Fibroblast of lung (primary cell): ENCODE data around the gene ADCK2. TPM values are rescaled to one million over a fixed set of nuclear protein-coding genes. Genes with fewer than 3 reads are reported as not detected.
"Not testable (repeated sequence)": the region's sequence is repeated elsewhere in the genome, so short reads cannot be mapped to it uniquely, and the experiment has no call there.

Experiments
- DNase-seq, 2 donors: peaks; one replicate each; pipeline versions ENCODE4 v3.0.0 to v3.0.0-alpha.2; 2010; ENCODE audit warnings: low read depth in 2 of 2
- H2AFZ ChIP-seq: 2 replicates; pipeline ENCODE4 v1.5.1; 2012; ENCODE audit warnings: low read length, control low read depth, inconsistent platforms
- H3K27ac ChIP-seq: 2 replicates; pipeline ENCODE4 v1.5.1; 2011; ENCODE audit warnings: low read length, control low read depth; ENCODE audit not compliant: insufficient read depth
- H3K27me3 ChIP-seq: 2 replicates; pipeline ENCODE4 v1.5.1; 2011; ENCODE audit warnings: mild to moderate bottlenecking, low read length; ENCODE audit not compliant: control insufficient read depth, insufficient read depth
- H3K36me3 ChIP-seq: 2 replicates; pipeline ENCODE4 v1.5.1; 2011; ENCODE audit warnings: low read length; ENCODE audit not compliant: control insufficient read depth, insufficient read depth
- H3K4me1 ChIP-seq: 2 replicates; pipeline ENCODE4 v1.5.1; 2011; ENCODE audit warnings: low read length; ENCODE audit not compliant: control insufficient read depth, insufficient read depth; ENCODE audit errors: extremely low read depth
- H3K4me2 ChIP-seq: 2 replicates; pipeline ENCODE4 v1.5.1; 2011; ENCODE audit warnings: low read length, control low read depth; ENCODE audit not compliant: insufficient read depth; ENCODE audit errors: extremely low read depth
- H3K4me3 ChIP-seq, 4 experiments: fragments of 200-600 bp in 1 of 4; sonication (generic) in 1 of 4; replicated peaks in 1 of 4; 2 replicates each; pipeline ENCODE4 v1.5.1; 2011 to 2016; ENCODE audit warnings: low read length in 4 of 4, low read depth in 3 of 4, mild to moderate bottlenecking in 3 of 4, control low read depth in 2 of 4, inconsistent platforms in 1 of 4, mixed read lengths in 1 of 4; ENCODE audit not compliant: insufficient read depth in 1 of 4; ENCODE audit errors: control extremely low read depth in 1 of 4
- H3K79me2 ChIP-seq: 2 replicates; pipeline ENCODE4 v1.5.1; 2012; ENCODE audit warnings: mild to moderate bottlenecking, low read length, inconsistent platforms; ENCODE audit not compliant: control insufficient read depth, insufficient read depth
- H3K9ac ChIP-seq: 2 replicates; pipeline ENCODE4 v1.5.1; 2011; ENCODE audit warnings: mild to moderate bottlenecking, low read length, control low read depth; ENCODE audit not compliant: insufficient read depth
- H3K9me3 ChIP-seq: 2 replicates; pipeline ENCODE4 v1.5.1; 2012; ENCODE audit warnings: low read depth, low read length; ENCODE audit not compliant: control insufficient read depth, insufficient read depth
- H4K20me1 ChIP-seq: 2 replicates; pipeline ENCODE4 v1.5.1; 2011; ENCODE audit warnings: low read length; ENCODE audit not compliant: control insufficient read depth, insufficient read depth; ENCODE audit errors: extremely low read depth
- EZH2 ChIP-seq: IDR thresholded peaks from 2 replicates; pipeline ENCODE4 v1.5.1; 2012; ENCODE audit warnings: low read length, control low read depth, mild to moderate bottlenecking; ENCODE audit errors: missing control alignments
- polyA plus RNA-seq, 2 donors: library from polyadenylated mRNA; depleted of rRNA in 1 of 2; stranded (reverse) in 1 of 2; unstranded in 1 of 2; fragments of >200 nt; gene quantifications; 2 replicates each; pipeline ENCODE4 v1.2.1, GENCODE V29; 2011 to 2012; ENCODE audit warnings: missing spikeins in 1 of 2
- total RNA-seq: library from RNA; depleted of rRNA; stranded (reverse); fragments of >200 nt; gene quantifications from 2 replicates; pipeline ENCODE4 v1.2.1, GENCODE V29; 2014
- TF ChIP-seq, protein P1 (sequence below), 2 donors: IDR thresholded peaks in 1 of 2; conservative IDR thresholded peaks in 1 of 2; 1 replicate in 1 of 2; 2 replicates in 1 of 2; pipeline ENCODE4 v1.5.1; 2011 to 2012; ENCODE audit warnings: low read length in 2 of 2, control low read depth in 1 of 2, inconsistent platforms in 1 of 2, low read depth in 1 of 2, mild to moderate bottlenecking in 1 of 2

ADCK2 gene
- total and polyA plus RNA-seq, 2 donors (not counting 1 experiment from before 2014, with no cell fraction given), result 7.1 to 37.5 TPM

- TF ChIP-seq EZH2, result no peak
- TF ChIP-seq, protein P1, sequence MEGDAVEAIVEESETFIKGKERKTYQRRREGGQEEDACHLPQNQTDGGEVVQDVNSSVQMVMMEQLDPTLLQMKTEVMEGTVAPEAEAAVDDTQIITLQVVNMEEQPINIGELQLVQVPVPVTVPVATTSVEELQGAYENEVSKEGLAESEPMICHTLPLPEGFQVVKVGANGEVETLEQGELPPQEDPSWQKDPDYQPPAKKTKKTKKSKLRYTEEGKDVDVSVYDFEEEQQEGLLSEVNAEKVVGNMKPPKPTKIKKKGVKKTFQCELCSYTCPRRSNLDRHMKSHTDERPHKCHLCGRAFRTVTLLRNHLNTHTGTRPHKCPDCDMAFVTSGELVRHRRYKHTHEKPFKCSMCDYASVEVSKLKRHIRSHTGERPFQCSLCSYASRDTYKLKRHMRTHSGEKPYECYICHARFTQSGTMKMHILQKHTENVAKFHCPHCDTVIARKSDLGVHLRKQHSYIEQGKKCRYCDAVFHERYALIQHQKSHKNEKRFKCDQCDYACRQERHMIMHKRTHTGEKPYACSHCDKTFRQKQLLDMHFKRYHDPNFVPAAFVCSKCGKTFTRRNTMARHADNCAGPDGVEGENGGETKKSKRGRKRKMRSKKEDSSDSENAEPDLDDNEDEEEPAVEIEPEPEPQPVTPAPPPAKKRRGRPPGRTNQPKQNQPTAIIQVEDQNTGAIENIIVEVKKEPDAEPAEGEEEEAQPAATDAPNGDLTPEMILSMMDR (conservative IDR thresholded peaks at IDR 0.05 in 1 of 2, IDR thresholded peaks at IDR 0.05 in 1 of 2; ENCODE audit: low read depth in 1 of 2, low read length in 2 of 2), result no peak
- Histone ChIP-seq H3K4me3 (no peak overlapping the region), H3K79me2 (no peaks in the 10 kb centered on the region), H3K4me2 (no peak overlapping the region), H3K27me3 (no peaks in the 10 kb centered on the region), H3K4me1 (peaks cover 4% of the 10 kb centered on the region), H3K9me3 (no peaks in the 10 kb centered on the region), H2AFZ (no peak overlapping the region), H3K27ac (no peak overlapping the region), H3K36me3 (peaks cover 2% of the 10 kb centered on the region), H4K20me1 (no peaks in the 10 kb centered on the region), H3K9ac (no peak overlapping the region)
- DNase-seq, result no peak
These were observed 3.0 kb downstream of the ADCK2 start for GRCh38 chr7:140675726-140676125.

- Histone ChIP-seq H2AFZ (no peak overlapping the region), H3K9me3 (no peaks in the 10 kb centered on the region), H3K27ac (no peak overlapping the region), H3K9ac (no peak overlapping the region), H3K27me3 (no peaks in the 10 kb centered on the region), H4K20me1 (no peaks in the 10 kb centered on the region), H3K4me3 (no peak overlapping the region), H3K4me2 (no peak overlapping the region), H3K36me3 (peaks cover 4% of the 10 kb centered on the region), H3K4me1 (peaks cover 4% of the 10 kb centered on the region), H3K79me2 (no peaks in the 10 kb centered on the region)
- no peak for DNase-seq
- TF ChIP-seq, protein P1 (conservative IDR thresholded peaks at IDR 0.05 in 1 of 2, IDR thresholded peaks at IDR 0.05 in 1 of 2; ENCODE audit: low read depth in 1 of 2, low read length in 2 of 2), result no peak
- TF ChIP-seq EZH2, result no peak
These were observed 3.6 kb downstream of the ADCK2 start for GRCh38 chr7:140676306-140676705.

DNA sequence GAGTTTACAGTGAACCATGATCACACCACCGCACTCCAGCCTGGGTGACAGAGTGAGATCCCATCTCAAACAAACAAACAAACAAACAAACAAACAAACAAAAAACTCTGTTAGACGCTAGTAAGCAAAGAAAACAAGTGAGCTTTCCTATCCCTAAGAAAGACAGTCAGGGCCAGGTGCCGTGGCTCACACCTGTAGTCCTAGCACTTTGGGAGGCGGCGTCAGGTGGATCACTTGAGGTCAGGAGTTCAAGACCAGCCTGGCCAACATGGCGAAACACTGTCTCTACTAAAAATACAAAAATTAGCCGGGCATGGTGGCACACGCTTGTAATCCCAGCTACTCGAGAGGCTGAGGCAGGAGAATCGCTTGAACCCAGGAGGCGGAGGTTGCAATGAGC, 4.2 kb downstream of the ADCK2 start:
- H3K9ac ChIP-seq, H3K27me3 ChIP-seq, H3K79me2 ChIP-seq, H3K27ac ChIP-seq, H3K4me3 ChIP-seq, H3K4me2 ChIP-seq, H3K36me3 ChIP-seq, H2AFZ ChIP-seq, H3K4me1 ChIP-seq, DNase-seq, H3K9me3 ChIP-seq, H4K20me1 ChIP-seq: not testable (repeated sequence)
